Effector CD8-positive, alpha-beta T cell (primary cell): ENCODE data around the gene MUC5AC.
"Not testable (repeated sequence)": the region's sequence is repeated elsewhere in the genome, so short reads cannot be mapped to it uniquely, and the experiment has no call there.

Source experiments
- DNase-seq: peaks from one replicate; lab custom pipeline; 2025; lab: John Stamatoyannopoulos, UW

Gene MUC5AC

DNA sequence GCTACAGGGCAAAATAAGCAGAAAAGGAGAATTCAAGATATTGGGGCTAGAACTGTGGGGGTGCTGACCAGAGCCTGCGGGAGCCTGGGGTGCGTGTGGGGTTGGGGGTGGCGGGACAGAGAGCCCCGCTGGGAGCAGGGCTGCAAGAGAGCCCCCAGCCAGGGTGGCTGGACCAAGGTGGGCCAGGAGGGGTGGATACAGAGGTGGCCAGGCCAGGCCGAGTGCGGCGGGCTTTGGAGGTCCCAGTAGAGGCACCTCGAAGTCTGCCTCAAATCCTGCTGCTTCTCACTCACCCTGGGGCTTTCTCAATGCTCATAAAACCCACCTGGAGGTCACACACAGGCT, 48.2 kb downstream of the MUC5AC start:
- DNase-seq, result no peak

- no peak for DNase-seq
Observed at GRCh38 chr11:1206391-1207271, 48.9 kb downstream of the MUC5AC start.

GRCh38 chr11:1207401-1208143, 49.8 kb downstream of the MUC5AC start:
- no peak for DNase-seq

DNA sequence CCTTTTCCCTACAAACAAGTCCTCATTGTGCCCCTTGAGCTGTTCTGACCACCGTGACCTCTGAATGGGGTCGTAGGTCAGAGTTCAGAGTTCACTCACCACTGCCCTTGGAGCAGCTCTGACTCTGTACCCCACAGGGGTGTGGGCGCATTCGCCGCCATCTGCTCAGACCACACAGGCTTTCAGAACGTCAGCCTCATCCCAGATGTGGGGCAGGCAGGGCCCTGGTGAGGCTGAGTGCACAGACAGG, 50.3 kb downstream of the MUC5AC start:
- DNase-seq, result no peak

DNA sequence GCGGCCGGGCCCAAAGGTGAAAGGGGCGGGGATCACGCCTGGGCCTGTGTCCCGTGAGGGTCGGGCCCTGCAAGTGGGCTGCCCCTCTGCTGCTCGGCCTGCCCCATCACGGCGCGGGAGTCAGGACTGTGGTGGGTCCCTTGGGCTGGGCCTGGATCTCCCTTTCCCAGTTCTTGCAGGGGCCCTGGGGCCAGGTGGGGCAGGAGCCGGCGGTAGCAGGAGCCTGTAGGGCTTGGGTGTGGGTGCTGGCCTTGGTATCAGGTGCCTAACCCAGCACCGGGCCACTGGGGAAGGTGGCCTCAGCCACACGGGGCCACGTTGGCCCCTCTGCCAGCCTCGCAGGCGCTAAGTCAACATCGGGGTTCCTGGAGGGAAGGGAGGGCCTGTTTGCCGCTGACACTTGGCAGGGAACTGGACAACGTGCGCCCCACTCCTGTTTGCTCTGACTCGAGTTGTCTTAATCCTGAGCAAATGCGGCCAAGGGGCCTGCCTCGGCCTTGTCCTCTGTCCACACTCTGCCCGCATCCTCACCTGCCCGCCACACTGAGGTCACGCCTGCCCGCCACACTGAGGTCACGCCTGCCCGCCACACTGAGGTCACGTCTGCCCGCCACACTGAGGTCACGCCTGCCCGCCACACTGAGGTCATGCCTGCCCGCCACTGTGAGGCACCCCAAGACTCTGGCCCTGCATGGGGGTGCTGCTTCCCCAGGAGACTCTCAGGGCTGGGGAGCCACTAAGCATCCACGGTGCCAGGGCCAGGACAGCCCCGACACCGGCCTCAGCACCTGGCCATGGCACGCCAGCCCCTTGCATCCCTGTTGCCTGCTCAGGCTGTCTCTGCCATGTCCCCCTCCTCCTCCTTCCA, 50.9 kb downstream of the MUC5AC start:
- no peak for DNase-seq

GRCh38 chr11:1209371-1210057, 51.8 kb downstream of the MUC5AC start:
- no peak for DNase-seq

- no peak for DNase-seq
Observed at GRCh38 chr11:1211838-1212237, 54.1 kb downstream of the MUC5AC start.

DNA sequence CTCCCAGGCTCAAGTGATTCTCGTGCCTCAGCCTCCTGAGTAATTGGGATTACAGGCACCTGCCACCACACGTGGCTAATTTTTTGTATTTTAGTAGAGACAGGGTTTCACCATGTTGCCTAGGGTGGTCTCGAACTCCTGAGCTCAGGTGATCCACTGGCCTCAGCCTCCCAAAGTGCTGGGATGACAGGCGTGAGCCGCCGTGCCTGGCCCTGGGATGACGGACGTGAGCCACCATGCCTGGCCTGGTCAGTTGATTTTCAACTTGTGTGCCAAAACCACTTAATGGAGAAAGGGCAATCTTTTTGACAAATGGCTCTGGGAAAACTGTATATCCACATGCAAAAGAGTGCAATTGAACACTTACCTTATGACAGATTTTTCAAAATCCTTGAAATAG, 58.1 kb downstream of the MUC5AC start:
- not testable (repeated sequence) for DNase-seq

DNA sequence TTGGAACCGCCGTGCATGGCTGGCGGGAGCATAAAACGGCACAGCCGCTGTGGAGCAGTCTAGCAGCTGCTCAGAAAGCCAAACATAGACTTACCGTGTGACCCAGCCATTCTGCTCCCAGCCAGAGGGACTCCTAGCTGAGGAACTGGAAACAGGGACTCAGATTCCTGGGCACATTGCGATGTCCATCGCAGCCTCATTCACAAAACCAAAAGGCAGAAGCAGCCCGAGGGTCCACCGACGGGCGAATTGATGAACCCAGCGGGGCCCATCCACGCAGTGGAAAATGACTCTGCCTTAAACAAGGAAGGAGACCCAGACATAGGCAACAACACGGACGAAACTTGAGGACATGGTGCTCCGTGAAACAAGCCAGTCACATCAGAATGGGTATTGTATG, 59.4 kb downstream of the MUC5AC start:
- DNase-seq, result no peak

DNA sequence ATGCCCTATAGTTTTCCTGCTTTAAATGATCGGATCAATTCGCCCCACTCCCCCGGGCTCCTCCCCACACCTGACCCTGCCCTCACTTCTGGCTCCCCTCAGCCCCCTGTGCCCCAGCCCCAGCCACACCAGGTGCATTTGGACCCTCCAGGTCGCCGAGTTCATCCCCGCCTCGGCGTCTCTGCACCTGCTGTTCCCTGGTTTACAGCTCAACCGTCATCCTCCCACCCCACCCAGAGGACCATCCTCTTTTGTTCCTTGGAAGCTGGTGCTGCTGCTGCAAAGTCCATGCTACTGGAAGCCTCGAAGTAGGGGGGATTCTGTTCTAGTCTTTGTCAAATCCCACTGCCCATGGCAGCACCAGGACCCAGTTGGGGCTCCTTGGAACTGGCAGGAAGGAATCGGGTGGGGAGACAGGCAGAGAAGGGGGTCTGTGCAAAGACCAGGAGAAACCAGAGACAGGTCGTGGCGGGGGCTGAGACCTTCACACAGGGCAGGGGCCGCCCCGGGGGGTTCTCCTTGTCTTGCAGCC, 60.6 kb downstream of the MUC5AC start:
- DNase-seq, result no peak

GRCh38 chr11:1218788-1219445, 61.2 kb downstream of the MUC5AC start:
- no peak for DNase-seq

- no peak for DNase-seq
Observed at GRCh38 chr11:1219446-1219833, 61.7 kb downstream of the MUC5AC start.

DNA sequence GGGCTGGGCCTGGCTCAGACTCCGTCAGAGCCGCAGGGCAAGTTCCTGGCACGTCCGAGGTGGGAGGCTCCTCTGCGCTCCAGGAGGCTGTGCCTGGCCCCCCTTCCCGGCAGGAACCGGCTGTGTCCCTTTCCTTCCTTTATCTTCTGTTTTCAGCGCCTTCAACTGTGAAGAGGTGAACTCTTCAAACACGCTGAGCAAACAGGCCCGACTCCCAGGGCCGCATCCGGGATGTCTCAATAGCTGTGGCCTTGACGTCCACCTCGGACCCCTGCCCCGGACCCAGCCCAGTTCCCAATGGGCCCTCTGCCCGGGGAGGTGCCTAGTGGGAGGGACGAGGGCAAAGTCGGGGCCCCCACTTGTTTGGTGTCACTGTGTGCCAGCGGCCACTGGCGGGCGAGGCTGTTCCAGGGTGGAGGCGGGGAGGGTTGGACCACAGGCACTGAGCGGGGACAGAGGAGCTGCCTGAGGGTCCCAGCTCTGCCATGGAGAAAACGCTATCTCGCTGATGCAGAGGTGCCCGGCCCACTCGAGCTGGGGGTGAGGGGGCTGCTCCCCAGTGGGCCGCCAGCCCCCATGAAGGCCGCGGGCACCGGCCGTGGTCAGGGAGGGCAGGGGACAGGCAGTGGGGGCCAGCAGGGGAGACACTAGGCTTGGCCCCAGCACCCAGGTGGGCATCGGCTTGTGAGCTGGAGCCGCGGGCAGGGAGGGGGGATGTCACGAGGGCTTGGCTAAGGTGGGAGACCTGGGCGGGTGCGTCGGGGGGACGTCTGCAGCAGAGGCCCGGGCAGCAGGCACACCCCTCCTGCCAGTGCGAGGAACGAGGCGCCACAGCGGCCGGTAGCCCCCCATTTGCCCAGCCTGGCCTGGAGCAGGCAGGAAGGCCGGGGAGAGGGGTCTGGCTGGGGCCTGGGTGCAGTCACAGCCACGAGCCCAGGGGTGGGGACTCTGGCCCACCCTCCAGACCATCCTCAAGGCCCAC, 62.4 kb downstream of the MUC5AC start:
- no peak for DNase-seq

DNA sequence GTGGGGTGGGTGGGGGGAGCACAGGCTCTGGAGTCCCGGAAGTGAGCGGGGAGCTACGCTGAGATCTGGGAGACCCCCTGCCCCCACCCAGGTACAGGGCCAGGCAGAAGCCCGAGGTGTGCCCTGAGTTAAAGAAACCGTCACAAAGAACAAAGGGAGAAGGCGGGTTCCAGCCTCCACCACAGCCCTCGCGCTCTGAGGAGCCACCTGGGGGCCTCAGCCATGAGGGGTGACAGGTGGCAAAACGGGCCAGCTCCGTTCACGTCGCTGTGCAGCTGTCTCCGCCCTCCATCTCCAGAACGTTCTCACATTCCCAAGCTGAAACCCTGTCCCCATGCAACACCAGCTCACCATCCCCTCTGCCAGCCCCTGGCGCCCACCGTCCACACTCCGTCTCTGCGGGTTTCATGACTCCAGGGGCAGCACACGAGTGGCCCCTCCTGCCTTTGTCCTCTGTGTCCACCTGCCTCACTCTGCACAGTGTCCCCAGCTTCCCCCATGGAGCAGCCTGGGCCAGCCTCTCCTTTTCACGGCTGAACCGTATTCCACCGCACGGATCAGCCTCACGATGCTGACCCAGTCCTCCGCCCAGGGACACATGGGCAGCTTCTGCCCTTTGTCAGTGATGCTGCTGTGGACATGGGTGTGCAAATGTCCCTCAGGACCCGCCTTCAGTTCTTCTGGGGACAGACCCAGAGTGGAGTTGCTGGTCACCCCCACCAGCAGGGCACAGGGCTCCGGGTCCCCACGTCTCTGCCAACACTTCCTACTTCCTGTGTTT, 63.4 kb downstream of the MUC5AC start:
- no peak for DNase-seq

GRCh38 chr11:1221848-1222311, 64.1 kb downstream of the MUC5AC start:
- no peak for DNase-seq

- no peak for DNase-seq
Observed at GRCh38 chr11:1222491-1223345, 65.0 kb downstream of the MUC5AC start, which contains the start of gene MUC5B. MUC5B (plus strand) TSS chr11:1223066; CDS start chr11:1223124, 58 bp downstream.

DNA sequence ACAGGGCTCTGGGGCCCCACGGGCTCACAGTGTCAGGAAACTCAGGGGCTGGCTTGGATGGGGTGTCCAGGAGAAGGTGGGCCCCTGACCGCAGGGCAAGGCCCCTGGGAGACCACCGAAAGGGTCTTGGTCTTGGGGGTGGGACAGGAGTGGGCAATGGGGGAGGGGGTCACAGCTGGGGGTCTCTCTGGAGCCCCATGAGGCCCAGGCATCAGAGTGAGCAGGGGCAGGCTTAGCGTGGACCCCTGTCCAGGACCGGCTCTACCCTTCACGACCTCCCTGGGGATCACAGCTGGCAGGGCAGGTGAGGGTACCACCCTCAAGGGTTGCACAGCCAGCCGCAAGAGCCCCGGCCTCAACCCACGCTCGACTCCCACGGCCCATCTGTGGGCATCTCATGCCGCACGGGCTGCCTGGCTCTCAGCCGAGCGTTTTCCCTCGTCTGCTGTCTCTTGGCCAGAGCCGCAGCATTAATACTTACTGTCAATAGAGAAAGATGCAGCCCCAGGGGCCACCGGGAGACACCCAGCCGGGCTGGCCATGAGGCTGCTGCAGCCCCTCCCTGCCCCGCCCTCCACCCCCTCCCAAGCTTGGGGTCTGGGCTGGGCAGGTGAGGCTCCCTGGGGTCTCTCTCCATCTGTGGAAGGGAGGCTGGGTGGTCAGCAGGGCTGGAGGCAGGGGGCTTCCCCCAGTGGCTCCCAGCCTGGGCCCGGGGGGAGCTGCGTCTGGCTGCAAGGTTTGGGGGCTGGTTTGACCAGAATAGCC, 65.8 kb downstream of the MUC5AC start:
- DNase-seq, result no peak
